Thyroid gland (tissue), 4 donors: ENCODE data around the gene TMEM238.

Source experiments
- POLR2A ChIP-seq, 2 donors: fragments of 450-650 bp; IDR thresholded peaks; one replicate each; pipeline ENCODE4 v1.6.1; 2017; ENCODE audit warnings: antibody characterized with exemption in 2 of 2, mild to moderate bottlenecking in 2 of 2, moderate library complexity in 1 of 2
- TF ChIP-seq, protein P1 (sequence below), 6 experiments: fragments of 200-600 bp in 3 of 6; fragments of 450-650 bp in 3 of 6; sonication (generic) in 3 of 6; IDR thresholded peaks; one replicate each; pipeline ENCODE4 v1.5.1; 2016 to 2019; ENCODE audit warnings: antibody characterized with exemption in 6 of 6, mild to moderate bottlenecking in 2 of 6, inconsistent platforms in 1 of 6, moderate library complexity in 1 of 6

DNA sequence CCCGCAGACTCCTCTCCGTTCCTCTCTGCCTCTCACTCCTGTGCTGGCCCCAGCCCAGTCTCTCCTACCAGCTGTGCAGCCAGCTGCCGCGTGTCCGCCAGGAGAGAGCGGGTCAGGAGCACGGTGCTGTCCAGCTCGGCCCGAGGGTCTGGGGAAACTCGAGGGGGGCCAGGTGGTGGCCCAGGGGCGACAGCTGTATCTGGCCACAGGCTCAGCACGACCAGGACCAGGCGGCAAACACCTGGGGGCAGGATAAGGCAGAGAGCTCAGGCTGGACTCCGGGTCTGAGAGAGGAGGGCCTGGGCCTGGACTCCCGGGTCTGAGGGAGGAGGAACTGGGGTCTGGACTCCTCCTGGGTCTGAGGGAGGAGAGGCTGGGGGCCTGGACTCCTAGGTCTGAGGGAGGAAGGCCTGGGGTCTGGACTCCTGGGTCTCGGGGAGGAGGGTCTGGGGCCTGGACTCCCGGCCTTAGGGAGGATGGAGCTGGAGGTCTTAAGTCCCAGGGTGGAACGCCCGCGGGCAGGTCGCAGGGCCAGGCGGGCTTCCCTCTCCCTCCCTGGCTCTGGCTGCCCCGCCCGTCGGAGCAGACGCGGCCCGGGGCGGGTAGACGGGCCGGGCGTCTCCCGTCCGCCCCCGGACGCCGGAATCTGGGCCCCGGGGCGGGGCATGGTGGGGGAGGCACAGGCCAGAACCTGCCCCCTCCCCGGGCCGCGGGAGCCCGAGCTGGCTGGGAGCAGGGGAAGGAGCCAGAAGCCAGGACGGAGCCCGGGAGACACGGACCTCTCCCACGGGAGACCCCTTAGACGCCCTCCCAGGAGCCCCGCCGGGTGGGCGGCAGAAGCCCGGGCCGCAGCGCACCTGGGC is 15.2 kb downstream of the TMEM238 start:
- TF ChIP-seq POLR2A (IDR thresholded peaks at IDR 0.05): no peak
- TF ChIP-seq, protein P1, sequence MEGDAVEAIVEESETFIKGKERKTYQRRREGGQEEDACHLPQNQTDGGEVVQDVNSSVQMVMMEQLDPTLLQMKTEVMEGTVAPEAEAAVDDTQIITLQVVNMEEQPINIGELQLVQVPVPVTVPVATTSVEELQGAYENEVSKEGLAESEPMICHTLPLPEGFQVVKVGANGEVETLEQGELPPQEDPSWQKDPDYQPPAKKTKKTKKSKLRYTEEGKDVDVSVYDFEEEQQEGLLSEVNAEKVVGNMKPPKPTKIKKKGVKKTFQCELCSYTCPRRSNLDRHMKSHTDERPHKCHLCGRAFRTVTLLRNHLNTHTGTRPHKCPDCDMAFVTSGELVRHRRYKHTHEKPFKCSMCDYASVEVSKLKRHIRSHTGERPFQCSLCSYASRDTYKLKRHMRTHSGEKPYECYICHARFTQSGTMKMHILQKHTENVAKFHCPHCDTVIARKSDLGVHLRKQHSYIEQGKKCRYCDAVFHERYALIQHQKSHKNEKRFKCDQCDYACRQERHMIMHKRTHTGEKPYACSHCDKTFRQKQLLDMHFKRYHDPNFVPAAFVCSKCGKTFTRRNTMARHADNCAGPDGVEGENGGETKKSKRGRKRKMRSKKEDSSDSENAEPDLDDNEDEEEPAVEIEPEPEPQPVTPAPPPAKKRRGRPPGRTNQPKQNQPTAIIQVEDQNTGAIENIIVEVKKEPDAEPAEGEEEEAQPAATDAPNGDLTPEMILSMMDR (IDR thresholded peaks at IDR 0.05): no peak
